Measurements from ENCODE around the gene SBF2.

Gene SBF2

DNA sequence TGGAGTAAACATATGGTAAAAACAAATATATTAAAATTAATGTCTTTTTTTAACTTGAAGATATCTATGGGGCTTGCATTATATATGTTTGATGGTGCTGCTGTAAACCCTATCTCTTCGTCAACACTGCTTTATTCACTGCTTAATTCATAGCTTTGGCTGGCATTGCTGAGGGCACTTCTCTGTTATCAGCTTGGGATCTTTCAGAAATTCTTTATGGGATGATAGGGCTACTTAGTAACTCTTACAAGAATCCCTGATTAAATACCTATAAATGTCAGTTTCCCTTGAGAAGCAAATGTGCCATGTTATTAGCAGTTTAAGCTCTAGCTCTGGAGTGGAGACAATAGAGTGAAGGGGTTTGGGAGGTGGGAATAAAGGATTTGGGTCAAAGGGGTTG is 517.8 kb downstream of the SBF2 start:
- no peaks in the 10 kb centered on the region for H3K9me3 ChIP-seq
- H3K27ac ChIP-seq, result no peak overlapping the region
- TF ChIP-seq, protein P1, sequence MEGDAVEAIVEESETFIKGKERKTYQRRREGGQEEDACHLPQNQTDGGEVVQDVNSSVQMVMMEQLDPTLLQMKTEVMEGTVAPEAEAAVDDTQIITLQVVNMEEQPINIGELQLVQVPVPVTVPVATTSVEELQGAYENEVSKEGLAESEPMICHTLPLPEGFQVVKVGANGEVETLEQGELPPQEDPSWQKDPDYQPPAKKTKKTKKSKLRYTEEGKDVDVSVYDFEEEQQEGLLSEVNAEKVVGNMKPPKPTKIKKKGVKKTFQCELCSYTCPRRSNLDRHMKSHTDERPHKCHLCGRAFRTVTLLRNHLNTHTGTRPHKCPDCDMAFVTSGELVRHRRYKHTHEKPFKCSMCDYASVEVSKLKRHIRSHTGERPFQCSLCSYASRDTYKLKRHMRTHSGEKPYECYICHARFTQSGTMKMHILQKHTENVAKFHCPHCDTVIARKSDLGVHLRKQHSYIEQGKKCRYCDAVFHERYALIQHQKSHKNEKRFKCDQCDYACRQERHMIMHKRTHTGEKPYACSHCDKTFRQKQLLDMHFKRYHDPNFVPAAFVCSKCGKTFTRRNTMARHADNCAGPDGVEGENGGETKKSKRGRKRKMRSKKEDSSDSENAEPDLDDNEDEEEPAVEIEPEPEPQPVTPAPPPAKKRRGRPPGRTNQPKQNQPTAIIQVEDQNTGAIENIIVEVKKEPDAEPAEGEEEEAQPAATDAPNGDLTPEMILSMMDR (IDR thresholded peaks at IDR 0.05), result no peak
- H3K36me3 ChIP-seq, result peaks cover 23% of the 10 kb centered on the region
- no peaks in the 10 kb centered on the region for H3K4me1 ChIP-seq (ENCODE audit: control insufficient read depth in 1 of 2, insufficient read depth in 1 of 2, low read depth in 1 of 2, low read length in 1 of 2)
- H3K27me3 ChIP-seq, result no peaks in the 10 kb centered on the region
- H3K4me3 ChIP-seq (ENCODE audit: low read depth in 1 of 2, low read length in 1 of 2), result no peak overlapping the region

- TF ChIP-seq, protein P1 (IDR thresholded peaks at IDR 0.05), result no peak
- H3K9me3 ChIP-seq, result no peaks in the 10 kb centered on the region
- H3K36me3 ChIP-seq, result peaks cover 15% of the 10 kb centered on the region
- H3K27me3 ChIP-seq, result no peaks in the 10 kb centered on the region
- no peak overlapping the region for H3K27ac ChIP-seq
- H3K4me3 ChIP-seq (ENCODE audit: low read depth in 1 of 2, low read length in 1 of 2), result no peak overlapping the region
- no peaks in the 10 kb centered on the region for H3K4me1 ChIP-seq (ENCODE audit: control insufficient read depth in 1 of 2, insufficient read depth in 1 of 2, low read depth in 1 of 2, low read length in 1 of 2)
Observed at GRCh38 chr11:9775398-9775779, 518.6 kb downstream of the SBF2 start.

GRCh38 chr11:9774591-9775397 is 519.2 kb downstream of the SBF2 start:
- Histone ChIP-seq H3K36me3 (peaks cover 9% of the 10 kb centered on the region), H3K27ac (no peak overlapping the region), H3K27me3 (no peaks in the 10 kb centered on the region), H3K4me1 (ENCODE audit: control insufficient read depth in 1 of 2, insufficient read depth in 1 of 2, low read depth in 1 of 2, low read length in 1 of 2) (no peaks in the 10 kb centered on the region), H3K4me3 (ENCODE audit: low read depth in 1 of 2, low read length in 1 of 2) (no peak overlapping the region), H3K9me3 (no peaks in the 10 kb centered on the region)
- TF ChIP-seq, protein P1 (IDR thresholded peaks at IDR 0.05), result no peak

DNA sequence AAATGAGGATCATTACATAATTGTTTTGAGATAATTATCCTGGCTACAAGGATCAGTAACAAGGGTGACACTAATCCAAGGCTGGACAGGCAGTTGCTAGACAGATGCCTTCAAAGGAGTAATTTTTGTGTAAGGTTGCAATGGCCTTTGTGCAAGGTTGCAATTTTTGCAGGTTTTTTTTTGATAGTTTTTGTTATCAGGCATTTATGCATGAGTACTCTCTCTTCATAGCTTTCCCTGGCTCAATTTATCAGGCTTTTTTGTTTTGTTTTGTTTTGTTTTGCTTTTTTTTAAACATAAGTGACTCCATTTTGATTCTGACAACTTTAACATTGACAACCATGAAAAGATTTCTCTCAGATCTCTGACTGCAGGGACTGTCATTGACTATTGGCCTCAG is 519.9 kb downstream of the SBF2 start:
- TF ChIP-seq, protein P1 (IDR thresholded peaks at IDR 0.05), result no peak
- Histone ChIP-seq H3K9me3 (no peaks in the 10 kb centered on the region), H3K27ac (no peak overlapping the region), H3K4me1 (ENCODE audit: control insufficient read depth in 1 of 2, insufficient read depth in 1 of 2, low read depth in 1 of 2, low read length in 1 of 2) (no peaks in the 10 kb centered on the region), H3K27me3 (no peaks in the 10 kb centered on the region), H3K4me3 (ENCODE audit: low read depth in 1 of 2, low read length in 1 of 2) (no peak overlapping the region), H3K36me3 (peaks cover 2% of the 10 kb centered on the region)

DNA sequence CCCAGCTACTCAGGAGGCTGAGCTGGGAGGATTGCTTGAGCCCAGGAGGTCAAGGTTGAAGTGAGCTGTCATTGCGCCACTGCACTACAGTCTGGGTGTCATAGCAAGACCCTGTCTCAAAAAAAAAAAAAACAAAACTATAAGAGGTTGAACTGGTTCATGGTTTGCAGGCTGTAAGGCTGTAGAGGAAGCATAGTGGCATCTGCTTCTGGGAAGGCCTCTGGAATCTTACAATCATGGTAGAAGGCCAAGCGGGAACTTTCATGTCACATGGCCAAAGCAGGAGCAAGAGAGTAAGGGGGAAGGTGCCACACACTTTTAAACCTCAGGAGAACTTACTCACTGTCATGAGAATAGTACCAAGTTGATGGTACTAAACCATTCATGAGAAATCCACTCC is 520.5 kb downstream of the SBF2 start:
- no peaks in the 10 kb centered on the region for H3K36me3 ChIP-seq
- H3K27ac ChIP-seq, result no peak overlapping the region
- no peak overlapping the region for H3K4me3 ChIP-seq (ENCODE audit: low read depth in 1 of 2, low read length in 1 of 2)
- no peaks in the 10 kb centered on the region for H3K4me1 ChIP-seq (ENCODE audit: control insufficient read depth in 1 of 2, insufficient read depth in 1 of 2, low read depth in 1 of 2, low read length in 1 of 2)
- TF ChIP-seq, protein P1 (IDR thresholded peaks at IDR 0.05), result no peak
- no peaks in the 10 kb centered on the region for H3K9me3 ChIP-seq
- no peaks in the 10 kb centered on the region for H3K27me3 ChIP-seq
